Right atrium auricular region (tissue), 2 donors: ENCODE measurements around the gene KIAA2012. TPM values are rescaled to one million over a fixed set of nuclear protein-coding genes. Genes with fewer than 3 reads are reported as not detected.

ENCODE experiments used
- DNase-seq: peaks from one replicate; pipeline ENCODE4 v3.0.0-alpha.2; 2019; ENCODE audit warnings: low spot score
- H3K27ac ChIP-seq, 2 donors: fragments of 200-600 bp; sonication (generic); 1 replicate in 1 of 2; 2 replicates in 1 of 2; pipeline ENCODE4 v1.5.1; 2016 to 2019
- H3K27me3 ChIP-seq, 2 donors: fragments of 200-600 bp; sonication (generic); one replicate each; pipeline versions ENCODE4 v1.5.1 to v1.6.0; 2017 to 2019
- H3K36me3 ChIP-seq: fragments of 200-600 bp; sonication (generic); one replicate; pipeline ENCODE4 v1.5.1; 2016
- H3K4me1 ChIP-seq, 2 donors: fragments of 200-600 bp; sonication (generic); one replicate each; pipeline versions ENCODE4 v1.5.1 to v1.6.0; 2017 to 2019
- H3K4me3 ChIP-seq, 2 donors: fragments of 200-600 bp; sonication (generic); 1 replicate in 1 of 2; 2 replicates in 1 of 2; pipeline ENCODE4 v1.5.1; 2017 to 2019; ENCODE audit warnings: mild to moderate bottlenecking in 1 of 2, moderate library complexity in 1 of 2
- H3K9me3 ChIP-seq, 2 donors: fragments of 200-600 bp; sonication (generic); one replicate each; pipeline ENCODE4 v1.5.1; 2019
- total RNA-seq, 2 donors: library from RNA; depleted of rRNA; stranded (reverse); fragments of >200 nt; gene quantifications; one replicate each; pipeline ENCODE4 v1.1.0, GENCODE V29; 2016
- TF ChIP-seq, protein P1 (sequence below), 2 donors: fragments of 200-600 bp; sonication (generic); IDR thresholded peaks; one replicate each; pipeline ENCODE4 v1.5.1; 2019; ENCODE audit warnings: antibody characterized with exemption in 2 of 2

KIAA2012 gene
- total RNA-seq, 2 donors from 2014 or later, result not detected

DNA sequence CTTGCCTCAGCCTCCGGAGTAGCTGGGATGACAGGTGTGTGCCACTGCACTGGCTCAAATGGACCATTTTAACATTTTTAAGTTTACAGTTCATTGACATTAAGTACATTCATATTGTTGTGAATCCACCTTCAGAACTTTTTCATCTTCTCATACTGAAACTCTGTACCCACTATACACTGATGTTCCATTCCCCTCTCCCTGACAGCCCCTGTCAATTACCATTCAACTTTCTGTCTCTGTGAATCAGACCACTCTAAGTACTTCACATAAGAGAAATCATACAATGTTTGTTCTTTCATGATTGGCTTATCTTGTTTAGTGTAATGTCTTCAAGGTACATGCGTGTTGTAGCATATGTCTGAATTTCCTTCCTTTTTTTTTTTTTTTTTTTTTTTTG lies 1.9 kb upstream of the KIAA2012 start:
- no peak overlapping the region for H3K27ac ChIP-seq
- TF ChIP-seq, protein P1, sequence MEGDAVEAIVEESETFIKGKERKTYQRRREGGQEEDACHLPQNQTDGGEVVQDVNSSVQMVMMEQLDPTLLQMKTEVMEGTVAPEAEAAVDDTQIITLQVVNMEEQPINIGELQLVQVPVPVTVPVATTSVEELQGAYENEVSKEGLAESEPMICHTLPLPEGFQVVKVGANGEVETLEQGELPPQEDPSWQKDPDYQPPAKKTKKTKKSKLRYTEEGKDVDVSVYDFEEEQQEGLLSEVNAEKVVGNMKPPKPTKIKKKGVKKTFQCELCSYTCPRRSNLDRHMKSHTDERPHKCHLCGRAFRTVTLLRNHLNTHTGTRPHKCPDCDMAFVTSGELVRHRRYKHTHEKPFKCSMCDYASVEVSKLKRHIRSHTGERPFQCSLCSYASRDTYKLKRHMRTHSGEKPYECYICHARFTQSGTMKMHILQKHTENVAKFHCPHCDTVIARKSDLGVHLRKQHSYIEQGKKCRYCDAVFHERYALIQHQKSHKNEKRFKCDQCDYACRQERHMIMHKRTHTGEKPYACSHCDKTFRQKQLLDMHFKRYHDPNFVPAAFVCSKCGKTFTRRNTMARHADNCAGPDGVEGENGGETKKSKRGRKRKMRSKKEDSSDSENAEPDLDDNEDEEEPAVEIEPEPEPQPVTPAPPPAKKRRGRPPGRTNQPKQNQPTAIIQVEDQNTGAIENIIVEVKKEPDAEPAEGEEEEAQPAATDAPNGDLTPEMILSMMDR (IDR thresholded peaks at IDR 0.05), result no peak
- H3K4me1 ChIP-seq, result no peaks in the 10 kb centered on the region
- H3K9me3 ChIP-seq, result no peaks in the 10 kb centered on the region
- DNase-seq, result no peak
- no peaks in the 10 kb centered on the region for H3K36me3 ChIP-seq
- H3K4me3 ChIP-seq, result no peak overlapping the region
- H3K27me3 ChIP-seq, result no peaks in the 10 kb centered on the region

DNA sequence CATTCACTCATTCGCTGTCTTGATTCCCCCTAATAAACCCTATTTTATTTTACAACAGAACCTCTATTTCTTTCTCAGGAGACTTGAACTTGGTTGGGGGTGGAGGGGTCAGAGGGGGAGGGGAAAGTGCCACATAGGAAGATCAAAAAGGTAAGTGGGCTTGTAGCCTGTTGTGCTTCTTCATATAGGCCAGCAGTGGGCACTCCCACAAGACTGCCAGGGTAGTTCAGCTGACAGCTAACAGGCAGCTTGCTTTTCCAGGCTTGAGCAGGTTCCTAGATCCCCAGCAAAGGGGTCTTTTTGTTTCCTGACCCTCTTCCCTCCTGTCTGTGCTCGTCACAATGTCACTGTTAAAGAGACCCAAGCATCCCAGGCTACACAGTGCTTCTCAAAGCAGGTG lies 829 bp upstream of the KIAA2012 start:
- Histone ChIP-seq H3K9me3 (no peaks in the 10 kb centered on the region), H3K27me3 (no peaks in the 10 kb centered on the region), H3K4me3 (no peak overlapping the region), H3K36me3 (no peaks in the 10 kb centered on the region), H3K4me1 (no peaks in the 10 kb centered on the region), H3K27ac (no peak overlapping the region)
- TF ChIP-seq, protein P1 (IDR thresholded peaks at IDR 0.05), result peak in 1 of 2 donors; percentile 24
- no peak for DNase-seq

DNA sequence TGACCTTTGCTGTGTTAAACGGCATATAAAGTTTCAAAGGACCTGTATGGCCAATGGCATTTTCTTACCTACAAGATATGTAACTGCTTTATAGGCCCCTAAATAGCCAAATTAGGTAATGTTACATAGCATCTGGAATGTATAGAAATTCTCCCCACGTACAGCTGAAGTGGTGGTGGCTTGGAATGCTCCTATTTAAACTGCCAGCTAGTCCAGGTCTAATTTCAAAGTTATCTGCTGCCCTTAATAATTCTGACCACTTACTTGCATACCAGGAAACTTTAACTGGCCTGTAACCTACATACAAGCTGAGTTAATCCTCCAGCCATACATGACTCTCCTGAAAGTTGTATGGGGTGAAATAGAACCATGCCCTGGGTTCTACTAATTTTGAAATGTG lies 1.3 kb downstream of the KIAA2012 start:
- no peaks in the 10 kb centered on the region for H3K27me3 ChIP-seq

DNA sequence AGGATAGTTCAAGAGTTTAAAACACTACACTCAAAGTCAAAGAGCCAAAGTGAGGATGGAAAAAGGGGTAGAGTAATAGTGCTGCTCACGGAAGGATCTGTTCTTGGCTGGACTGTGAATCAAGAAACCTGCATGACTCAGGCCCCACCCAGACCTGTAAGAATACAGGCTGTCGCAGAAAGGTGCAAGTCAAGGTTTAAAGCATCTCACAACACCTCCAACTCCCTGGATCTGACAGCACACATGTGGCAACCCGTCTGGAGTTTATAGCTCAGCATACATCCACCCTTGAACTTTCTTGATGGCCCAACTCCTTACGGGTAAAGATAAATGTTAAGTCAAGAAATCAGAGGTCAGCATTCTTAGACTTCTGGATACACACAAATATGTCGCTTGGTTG lies 6.3 kb downstream of the KIAA2012 start:
- H3K27ac ChIP-seq, result no peak overlapping the region
- no peaks in the 10 kb centered on the region for H3K4me1 ChIP-seq
- no peaks in the 10 kb centered on the region for H3K36me3 ChIP-seq
- TF ChIP-seq, protein P1 (IDR thresholded peaks at IDR 0.05), result no peak
- DNase-seq, result no peak
- H3K27me3 ChIP-seq, result no peaks in the 10 kb centered on the region
- no peaks in the 10 kb centered on the region for H3K9me3 ChIP-seq
- no peak overlapping the region for H3K4me3 ChIP-seq

More for the DNA sequence above, 1.3 kb downstream of the KIAA2012 start:
- Histone ChIP-seq H3K9me3 (no peaks in the 10 kb centered on the region), H3K27ac (no peak overlapping the region), H3K4me1 (no peaks in the 10 kb centered on the region), H3K36me3 (no peaks in the 10 kb centered on the region), H3K4me3 (no peak overlapping the region)
- TF ChIP-seq, protein P1 (IDR thresholded peaks at IDR 0.05), result no peak
- no peak for DNase-seq

- H3K4me3 ChIP-seq, result no peak overlapping the region
- no peaks in the 10 kb centered on the region for H3K36me3 ChIP-seq
- H3K9me3 ChIP-seq, result no peaks in the 10 kb centered on the region
- TF ChIP-seq, protein P1 (IDR thresholded peaks at IDR 0.05), result no peak
- DNase-seq, result no peak
- H3K27ac ChIP-seq, result no peak overlapping the region
- H3K27me3 ChIP-seq, result no peaks in the 10 kb centered on the region
- H3K4me1 ChIP-seq, result no peaks in the 10 kb centered on the region
Measured at GRCh38 chr2:202084265-202084664, 11.2 kb downstream of the KIAA2012 start.

- Histone ChIP-seq H3K4me1 (peaks cover 0 to 7% of the 10 kb centered on the region in 2 donors), H3K9me3 (no peaks in the 10 kb centered on the region), H3K4me3 (no peak overlapping the region), H3K27me3 (no peaks in the 10 kb centered on the region), H3K36me3 (no peaks in the 10 kb centered on the region), H3K27ac (no peak overlapping the region)
- TF ChIP-seq, protein P1 (IDR thresholded peaks at IDR 0.05), result no peak
- DNase-seq, result no peak
Measured at GRCh38 chr2:202088777-202089176, 15.7 kb downstream of the KIAA2012 start.
